MM.1S (cell line): ENCODE results near the gene RUBCN.

Source experiments
- DNase-seq: peaks from one replicate; pipeline ENCODE4 v3.0.0-alpha.2; 2015
- H2AFZ ChIP-seq: fragments of 300-600 bp; sonication (generic); 2 replicates; pipeline ENCODE4 v1.6.0; 2016; ENCODE audit warnings: antibody characterized with exemption, low read length
- H3F3A ChIP-seq: fragments of 300-600 bp; sonication (generic); 2 replicates; pipeline ENCODE4 v1.6.1; 2016; ENCODE audit warnings: mild to moderate bottlenecking, antibody characterized with exemption, low read length, moderate library complexity, mixed read lengths; ENCODE audit not compliant: insufficient read depth
- H3K27ac ChIP-seq: fragments of 300-600 bp; sonication (generic); 2 replicates; pipeline ENCODE4 v1.5.1; 2016; ENCODE audit warnings: mild to moderate bottlenecking, low read length
- H3K27me3 ChIP-seq: fragments of 300-600 bp; sonication (generic); replicated peaks from 2 replicates; pipeline ENCODE4 v1.6.0; 2016; ENCODE audit warnings: low read length; ENCODE audit not compliant: insufficient read depth
- H3K36me3 ChIP-seq: fragments of 300-600 bp; sonication (generic); replicated peaks from 2 replicates; pipeline ENCODE4 v1.6.1; 2016; ENCODE audit warnings: mild to moderate bottlenecking, low read length, mixed read lengths; ENCODE audit not compliant: insufficient read depth
- H3K4me1 ChIP-seq: fragments of 300-600 bp; sonication (generic); 2 replicates; pipeline ENCODE4 v1.6.1; 2016; ENCODE audit warnings: low read length, mixed read lengths
- H3K4me2 ChIP-seq: fragments of 300-600 bp; sonication (generic); 2 replicates; pipeline ENCODE4 v1.6.0; 2016; ENCODE audit warnings: low read depth, low read length
- H3K4me3 ChIP-seq: fragments of 300-600 bp; sonication (generic); 2 replicates; pipeline ENCODE4 v1.5.1; 2016; ENCODE audit warnings: low read length, mixed read lengths
- H3K79me2 ChIP-seq: fragments of 300-600 bp; sonication (generic); 2 replicates; pipeline ENCODE4 v1.6.1; 2016; ENCODE audit warnings: mixed run types, low read length, mixed read lengths
- H3K9ac ChIP-seq: fragments of 300-600 bp; sonication (generic); 2 replicates; pipeline ENCODE4 v1.6.1; 2016; ENCODE audit warnings: low read length, mixed read lengths
- H3K9me2 ChIP-seq: fragments of 300-600 bp; sonication (generic); replicated peaks from 2 replicates; pipeline ENCODE4 v1.6.1; 2016; ENCODE audit warnings: mild to moderate bottlenecking, low read length, mixed read lengths; ENCODE audit not compliant: insufficient read depth
- H3K9me3 ChIP-seq: fragments of 300-600 bp; sonication (generic); replicated peaks from 2 replicates; pipeline ENCODE4 v1.6.1; 2016; ENCODE audit warnings: mild to moderate bottlenecking, low read length, mixed read lengths; ENCODE audit not compliant: insufficient read depth
- H4K20me1 ChIP-seq: fragments of 300-600 bp; sonication (generic); 2 replicates; pipeline ENCODE4 v1.6.1; 2016; ENCODE audit warnings: mild to moderate bottlenecking, low read length, moderate library complexity, mixed read lengths; ENCODE audit not compliant: insufficient read depth
- CTCF ChIP-seq: fragments of 300-600 bp; sonication (generic); IDR thresholded peaks from 2 replicates; pipeline ENCODE4 v1.5.1; 2016; ENCODE audit warnings: antibody characterized with exemption, low read length, mixed read lengths
- EZH2 ChIP-seq: fragments of 300-600 bp; sonication (generic); optimal IDR thresholded peaks from 2 replicates; pipeline ENCODE3; 2017; ENCODE audit warnings: low read depth, mild to moderate bottlenecking, antibody characterized with exemption, low read length, mixed read lengths
- EZH2phosphoT487 ChIP-seq: fragments of 300-600 bp; sonication (generic); IDR thresholded peaks from 2 replicates; pipeline ENCODE4 v1.6.1; 2018; ENCODE audit warnings: antibody characterized with exemption, low read length

RUBCN gene

GRCh38 chr3:197756704-197757103, 20.0 kb upstream of the RUBCN start:
- Histone ChIP-seq H3K79me2 (peaks cover 67% of the 10 kb centered on the region), H3K4me3 (no peak overlapping the region), H4K20me1 (no peaks in the 10 kb centered on the region), H3K36me3 (no peaks in the 10 kb centered on the region), H3K9me2 (no peaks in the 10 kb centered on the region), H3K4me2 (no peak overlapping the region), H3K9me3 (no peaks in the 10 kb centered on the region), H3F3A (peaks cover 6% of the 10 kb centered on the region), H3K9ac (no peak overlapping the region), H3K4me1 (peaks cover 5% of the 10 kb centered on the region), H3K27ac (no peak overlapping the region), H2AFZ (no peak overlapping the region), H3K27me3 (no peaks in the 10 kb centered on the region)
- TF ChIP-seq CTCF (no peak), EZH2 (no peak), EZH2phosphoT487 (no peak)
- DNase-seq: no peak

- no peaks in the 10 kb centered on the region for H3K9me2 ChIP-seq
- peaks cover 13% of the 10 kb centered on the region for H3K4me1 ChIP-seq
- H3K9me3 ChIP-seq: no peaks in the 10 kb centered on the region
- no peak for TF ChIP-seq EZH2
- TF ChIP-seq EZH2phosphoT487: no peak
- TF ChIP-seq CTCF: no peak
- H3K4me2 ChIP-seq: no peak overlapping the region
- no peak overlapping the region for H3K27ac ChIP-seq
- H3K36me3 ChIP-seq: no peaks in the 10 kb centered on the region
- peaks cover 59% of the 10 kb centered on the region for H3K79me2 ChIP-seq
- H4K20me1 ChIP-seq: no peaks in the 10 kb centered on the region
- no peak overlapping the region for H3K4me3 ChIP-seq
- H2AFZ ChIP-seq: no peak overlapping the region
- H3K27me3 ChIP-seq: no peaks in the 10 kb centered on the region
- no peak for DNase-seq
- peaks cover 39% of the 10 kb centered on the region for H3F3A ChIP-seq
- H3K9ac ChIP-seq: no peak overlapping the region
Observed at GRCh38 chr3:197753263-197753662, 16.6 kb upstream of the RUBCN start.

- Histone ChIP-seq H3K36me3 (no peaks in the 10 kb centered on the region), H3K9me3 (no peaks in the 10 kb centered on the region), H3F3A (peaks cover 39% of the 10 kb centered on the region), H3K27ac (no peak overlapping the region), H3K4me1 (peaks cover 13% of the 10 kb centered on the region), H3K79me2 (peaks cover 57% of the 10 kb centered on the region), H3K4me3 (peak overlapping the region; percentile 80; the same call in 1 of the 2 replicates), H3K27me3 (no peaks in the 10 kb centered on the region), H2AFZ (no peak overlapping the region), H3K4me2 (peak overlapping the region; percentile 88), H3K9ac (no peak overlapping the region), H4K20me1 (no peaks in the 10 kb centered on the region), H3K9me2 (no peaks in the 10 kb centered on the region)
- TF ChIP-seq CTCF: no peak
- TF ChIP-seq EZH2: no peak
- TF ChIP-seq EZH2phosphoT487: no peak
- DNase-seq: no peak
Observed at GRCh38 chr3:197752107-197752506, 15.4 kb upstream of the RUBCN start.
